ENCODE data around the gene RBCK1. TPM values are rescaled to one million over a fixed set of nuclear protein-coding genes. Genes with fewer than 3 reads are reported as not detected.
A peak's percentile ranks its signal among the peaks of the same experiment; 100 is the strongest.
"Not testable (repeated sequence)": the region's sequence is repeated elsewhere in the genome, so short reads cannot be mapped to it uniquely, and the experiment has no call there.

RBCK1 gene
- total RNA-seq, 1 donor from 2014 or later, result 111 TPM

DNA sequence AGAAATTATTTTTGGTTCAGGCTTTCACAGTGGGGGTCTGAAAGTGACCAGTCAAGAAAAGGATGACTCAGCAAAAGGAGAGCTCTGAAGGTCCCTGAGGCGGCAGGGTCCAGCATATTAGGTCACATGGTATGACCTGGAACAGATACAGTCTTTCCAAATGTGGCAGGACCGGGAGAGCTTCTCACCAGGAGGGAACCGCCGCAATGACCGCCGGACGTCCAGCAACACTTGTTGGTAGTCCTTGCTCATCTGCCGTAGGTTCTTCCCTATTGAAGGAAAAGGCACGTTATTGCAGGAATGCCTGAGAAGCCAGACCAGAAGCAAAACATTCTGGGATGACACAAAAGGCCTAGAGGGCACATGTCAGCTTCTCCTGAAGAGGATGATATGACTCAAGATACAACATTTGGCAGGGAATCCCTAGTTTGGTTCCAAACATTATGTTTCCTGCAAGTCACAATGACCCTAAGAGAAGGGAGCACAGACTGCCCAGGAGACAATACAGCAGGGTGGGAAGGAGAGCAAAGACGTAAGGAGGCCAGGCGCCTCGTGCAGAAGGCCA lies 36.8 kb downstream of the RBCK1 start:
- Mint-ChIP-seq H3K27ac (no peak overlapping the region), H3K27me3 (ENCODE audit: low read depth) (no peaks in the 10 kb centered on the region), H3K4me3 (no peak overlapping the region), H3K4me1 (no peaks in the 10 kb centered on the region), H3K36me3 (peaks cover 28% of the 10 kb centered on the region), H3K9me3 (no peaks in the 10 kb centered on the region)
- TF ChIP-seq, protein P1, sequence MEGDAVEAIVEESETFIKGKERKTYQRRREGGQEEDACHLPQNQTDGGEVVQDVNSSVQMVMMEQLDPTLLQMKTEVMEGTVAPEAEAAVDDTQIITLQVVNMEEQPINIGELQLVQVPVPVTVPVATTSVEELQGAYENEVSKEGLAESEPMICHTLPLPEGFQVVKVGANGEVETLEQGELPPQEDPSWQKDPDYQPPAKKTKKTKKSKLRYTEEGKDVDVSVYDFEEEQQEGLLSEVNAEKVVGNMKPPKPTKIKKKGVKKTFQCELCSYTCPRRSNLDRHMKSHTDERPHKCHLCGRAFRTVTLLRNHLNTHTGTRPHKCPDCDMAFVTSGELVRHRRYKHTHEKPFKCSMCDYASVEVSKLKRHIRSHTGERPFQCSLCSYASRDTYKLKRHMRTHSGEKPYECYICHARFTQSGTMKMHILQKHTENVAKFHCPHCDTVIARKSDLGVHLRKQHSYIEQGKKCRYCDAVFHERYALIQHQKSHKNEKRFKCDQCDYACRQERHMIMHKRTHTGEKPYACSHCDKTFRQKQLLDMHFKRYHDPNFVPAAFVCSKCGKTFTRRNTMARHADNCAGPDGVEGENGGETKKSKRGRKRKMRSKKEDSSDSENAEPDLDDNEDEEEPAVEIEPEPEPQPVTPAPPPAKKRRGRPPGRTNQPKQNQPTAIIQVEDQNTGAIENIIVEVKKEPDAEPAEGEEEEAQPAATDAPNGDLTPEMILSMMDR (IDR thresholded peaks at IDR 0.05; ENCODE audit: unreplicated experiment), result no peak
- DNase-seq (ENCODE audit: low spot score in 2 of 2, unreplicated experiment in 2 of 2), result no peak

DNA sequence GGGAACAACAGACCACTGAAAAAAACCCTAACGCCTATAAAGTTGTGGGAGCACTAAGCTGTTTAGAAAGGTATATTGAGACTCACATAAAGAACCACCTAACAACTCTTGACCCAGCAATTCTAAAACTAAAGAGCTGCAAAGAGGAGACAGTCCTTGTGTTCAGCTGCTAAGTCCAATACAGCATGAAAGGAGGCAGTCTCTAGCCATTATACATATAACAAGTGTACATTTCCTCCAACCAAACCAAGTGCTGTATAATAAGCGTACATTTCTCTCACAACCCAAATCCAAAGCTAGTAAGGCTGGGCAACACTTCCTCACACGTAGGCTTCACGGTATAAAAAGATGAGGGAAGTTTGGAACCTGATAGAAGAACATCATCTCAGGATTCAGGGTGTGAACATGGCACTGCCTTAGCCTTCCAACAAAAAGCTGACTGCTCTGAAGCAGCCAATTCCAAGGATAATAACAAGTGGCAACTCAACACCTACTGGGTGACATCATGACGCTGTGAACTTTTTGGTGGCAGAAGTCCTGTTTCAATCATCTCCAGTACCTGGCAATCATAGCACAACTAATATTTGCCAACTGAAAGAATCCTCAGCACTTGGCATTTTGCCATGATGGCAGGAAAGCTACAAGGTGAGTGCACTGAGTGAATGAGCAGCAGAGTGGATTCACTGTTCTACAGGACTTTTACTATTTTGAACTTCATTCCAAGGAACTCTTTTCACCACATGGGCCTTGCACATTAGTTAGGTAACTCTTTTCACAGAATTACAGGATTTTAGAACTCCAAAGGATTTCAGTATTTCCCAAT lies 37.6 kb downstream of the RBCK1 start:
- Mint-ChIP-seq H3K4me3 (no peak overlapping the region), H3K4me1 (no peaks in the 10 kb centered on the region), H3K27me3 (ENCODE audit: low read depth) (no peaks in the 10 kb centered on the region), H3K36me3 (peaks cover 21% of the 10 kb centered on the region), H3K9me3 (no peaks in the 10 kb centered on the region), H3K27ac (no peak overlapping the region)
- TF ChIP-seq, protein P1 (IDR thresholded peaks at IDR 0.05; ENCODE audit: unreplicated experiment), result no peak
- no peak for DNase-seq (ENCODE audit: low spot score in 2 of 2, unreplicated experiment in 2 of 2)

DNA sequence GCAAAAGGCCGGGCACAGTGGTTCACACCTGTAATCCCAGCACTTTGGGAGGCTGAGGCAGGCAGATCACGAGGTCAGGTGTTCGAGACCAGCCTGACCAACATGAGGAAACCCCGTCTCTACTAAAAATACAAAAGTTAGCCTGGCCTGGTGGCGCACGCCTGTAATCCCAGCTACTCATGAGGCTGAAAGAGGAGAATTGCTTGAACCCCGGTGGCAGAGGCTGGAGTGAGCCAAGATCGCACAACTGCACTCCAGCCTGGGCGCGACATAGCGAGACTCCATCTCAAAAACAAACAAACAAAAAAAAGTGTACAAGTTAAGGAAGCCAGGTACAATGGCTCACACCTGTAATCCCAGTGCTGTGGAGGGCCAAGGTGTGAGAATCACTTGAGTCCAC lies 43.9 kb downstream of the RBCK1 start:
- H3K4me1 Mint-ChIP-seq; H3K9me3 Mint-ChIP-seq; H3K4me3 Mint-ChIP-seq; H3K27ac Mint-ChIP-seq; H3K27me3 Mint-ChIP-seq (ENCODE audit: low read depth); H3K36me3 Mint-ChIP-seq; DNase-seq (ENCODE audit: low spot score in 2 of 2, unreplicated experiment in 2 of 2): not testable (repeated sequence)

DNA sequence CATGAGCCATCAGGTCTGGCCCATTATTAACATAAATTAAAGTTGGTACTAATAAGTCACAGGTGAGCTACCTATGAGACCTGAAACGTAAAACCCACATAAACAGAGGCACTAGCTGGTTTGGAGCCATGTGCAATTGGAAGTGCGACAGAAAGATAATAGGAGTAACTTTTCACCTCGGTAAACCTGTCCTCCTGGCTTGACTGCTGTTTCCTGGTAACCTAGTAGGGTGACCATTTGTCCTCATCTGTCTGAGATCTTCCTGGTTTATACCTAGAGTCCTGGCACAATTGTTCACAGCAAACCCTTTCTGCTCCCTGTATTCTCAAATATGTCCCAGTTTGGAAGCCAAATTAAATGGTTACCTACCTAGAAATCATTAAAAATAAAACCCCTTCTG lies 46.9 kb downstream of the RBCK1 start:
- DNase-seq (ENCODE audit: low spot score in 2 of 2, unreplicated experiment in 2 of 2), result no peak
- no peaks in the 10 kb centered on the region for H3K36me3 Mint-ChIP-seq
- TF ChIP-seq, protein P1 (IDR thresholded peaks at IDR 0.05; ENCODE audit: unreplicated experiment), result no peak
- H3K4me3 Mint-ChIP-seq, result no peak overlapping the region
- H3K27me3 Mint-ChIP-seq (ENCODE audit: low read depth), result no peaks in the 10 kb centered on the region
- no peaks in the 10 kb centered on the region for H3K9me3 Mint-ChIP-seq
- H3K4me1 Mint-ChIP-seq, result peaks cover 12% of the 10 kb centered on the region
- no peak overlapping the region for H3K27ac Mint-ChIP-seq

DNA sequence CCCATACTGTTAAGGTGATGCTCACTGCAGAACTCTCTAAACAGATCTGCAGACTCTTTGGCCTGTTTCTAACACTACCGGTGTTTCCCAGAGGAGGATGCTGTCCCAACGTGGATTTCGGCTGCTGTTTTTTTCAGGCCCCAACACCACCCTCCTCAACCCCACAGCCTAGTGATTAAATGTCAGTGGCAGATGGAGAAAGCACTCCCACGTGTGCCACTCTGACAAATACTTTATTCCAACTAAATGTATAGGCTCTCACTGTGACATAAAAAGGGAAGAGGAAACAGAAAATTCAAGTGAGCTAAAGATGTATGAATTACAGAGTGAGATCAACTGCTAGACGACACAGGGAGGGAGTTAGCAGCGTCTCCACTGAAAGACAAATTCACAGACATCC lies 50.7 kb downstream of the RBCK1 start:
- Mint-ChIP-seq H3K27me3 (ENCODE audit: low read depth) (no peaks in the 10 kb centered on the region), H3K4me3 (no peak overlapping the region), H3K36me3 (no peaks in the 10 kb centered on the region), H3K27ac (no peak overlapping the region), H3K9me3 (no peaks in the 10 kb centered on the region), H3K4me1 (peaks cover 35% of the 10 kb centered on the region)
- TF ChIP-seq, protein P1 (IDR thresholded peaks at IDR 0.05; ENCODE audit: unreplicated experiment), result no peak
- no peak for DNase-seq (ENCODE audit: low spot score in 2 of 2, unreplicated experiment in 2 of 2)

DNA sequence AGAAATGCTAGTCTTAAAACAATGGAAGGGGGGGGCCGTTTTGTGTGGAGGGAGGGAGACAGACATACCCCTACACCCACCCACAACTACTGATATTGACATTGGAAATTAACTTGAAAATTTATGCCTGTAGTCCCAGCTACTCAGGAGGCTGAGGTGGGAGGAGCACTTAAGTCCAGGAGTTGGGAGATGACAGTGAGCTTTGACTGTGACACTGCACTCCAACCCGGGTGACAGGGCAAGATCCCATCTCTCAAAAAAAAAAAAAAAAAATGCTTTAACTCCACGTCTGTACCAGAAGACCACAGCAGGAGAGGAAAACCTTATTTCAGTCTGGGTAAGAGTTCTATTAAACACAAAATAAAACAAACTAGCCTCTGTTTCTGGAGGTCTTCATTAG lies 52.1 kb downstream of the RBCK1 start:
- H3K27ac Mint-ChIP-seq, result peak overlapping the region; percentile 56
- peaks cover 35% of the 10 kb centered on the region for H3K4me1 Mint-ChIP-seq
- no peaks in the 10 kb centered on the region for H3K27me3 Mint-ChIP-seq (ENCODE audit: low read depth)
- no peak for DNase-seq (ENCODE audit: low spot score in 2 of 2, unreplicated experiment in 2 of 2)
- TF ChIP-seq, protein P1 (IDR thresholded peaks at IDR 0.05; ENCODE audit: unreplicated experiment), result no peak
- no peaks in the 10 kb centered on the region for H3K9me3 Mint-ChIP-seq
- H3K4me3 Mint-ChIP-seq, result peak overlapping the region; percentile 56
- H3K36me3 Mint-ChIP-seq, result no peaks in the 10 kb centered on the region

Measured in mesothelial cell of epicardium (in vitro differentiated cells).